ENCODE results near the gene ADORA2A.

- TF ChIP-seq EP300 (IDR thresholded peaks at IDR 0.05; ENCODE audit: borderline replicate concordance): no peak
- TF ChIP-seq TAF1 (IDR thresholded peaks at IDR 0.05; ENCODE audit: low read depth): no peak
- TF ChIP-seq NFIC (IDR thresholded peaks at IDR 0.05): no peak
- TF ChIP-seq MAX (IDR thresholded peaks at IDR 0.05): no peak
- no peak for TF ChIP-seq RAD21 (IDR thresholded peaks at IDR 0.05; ENCODE audit: low read depth)
- no peak for TF ChIP-seq TCF12 (IDR thresholded peaks at IDR 0.05; ENCODE audit: low read depth)
- TF ChIP-seq YY1 (IDR thresholded peaks at IDR 0.05; ENCODE audit: low read depth): no peak
- no peak for TF ChIP-seq REST (IDR thresholded peaks at IDR 0.05; ENCODE audit: low read depth)
- TF ChIP-seq EGR1 (IDR thresholded peaks at IDR 0.05): no peak
- TF ChIP-seq USF1 (IDR thresholded peaks at IDR 0.05): no peak
- TF ChIP-seq FOXM1 (IDR thresholded peaks at IDR 0.05; ENCODE audit: borderline replicate concordance, low read depth): no peak
- TF ChIP-seq ZBTB7A (IDR thresholded peaks at IDR 0.05; ENCODE audit: low read depth): no peak
- TF ChIP-seq CEBPB (IDR thresholded peaks at IDR 0.05): no peak
Measured at GRCh38 chr22:24393848-24394247, 33.6 kb upstream of the ADORA2A start.
